Measurements from ENCODE around the gene RYK. TPM values are rescaled to one million over a fixed set of nuclear protein-coding genes. Genes with fewer than 3 reads are reported as not detected.
A peak's percentile ranks its signal among the peaks of the same experiment; 100 is the strongest.

Gene RYK
- total RNA-seq (2022): 109 and 135 TPM in 2 replicates
- Bru-seq, nascent RNA: percentile 96 among the genes with signal in this experiment
- percentile 90 among the genes with signal in this experiment for BruChase-seq, experiment 1, labeled RNA remaining after a 6-hour chase
- BruChase-seq, experiment 2, labeled RNA remaining after a 2-hour chase: percentile 89 among the genes with signal in this experiment
- long read RNA-seq, full-length matches to known transcripts: 87 of 117 reads
- long read RNA-seq, partial matches to known transcripts: 9 of 117 reads
- long read RNA-seq, other reads (novel, unspliced or antisense): 21 of 117 reads

DNA sequence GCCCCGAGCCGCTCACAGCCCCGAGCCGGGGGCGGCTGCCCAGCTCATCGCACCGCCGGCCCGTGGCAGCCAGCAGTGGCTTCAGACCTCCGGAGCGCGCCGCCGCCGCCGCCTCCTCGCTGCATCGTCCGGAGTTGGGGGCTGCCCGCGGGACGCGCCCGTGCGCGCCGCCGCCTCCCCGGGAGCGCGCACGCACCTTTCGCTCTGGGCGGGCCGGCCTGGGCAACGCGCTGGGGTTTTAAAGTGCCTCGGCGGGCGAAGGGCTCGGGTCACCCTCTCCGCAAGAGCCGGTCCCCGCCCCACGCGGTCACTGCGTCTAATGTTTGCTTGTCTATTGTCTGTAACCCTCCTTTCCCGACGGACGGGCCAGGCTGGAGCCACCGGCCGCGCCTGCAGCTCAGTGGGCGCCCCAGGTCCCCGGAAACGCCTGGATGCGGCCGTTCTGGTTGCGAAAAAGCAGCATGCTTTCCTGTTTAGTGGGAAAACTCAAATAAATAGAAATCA is at the start of gene RYK:
RYK (minus strand) TSS at position 143 of the 504 bp plus-strand sequence. CDS start 205 bp downstream, outside the sequence.
- BruUV-seq (replicated peaks): no TSS peak
- Mint-ChIP-seq H3K27ac (ENCODE audit: unreplicated experiment) (peak within 1 kb of the TSS; percentile 97), H3K9me3 (ENCODE audit: low read depth, unreplicated experiment) (peaks cover 6% of the 10 kb centered on the region), H3K36me3 (ENCODE audit: insufficient read depth, unreplicated experiment) (peaks cover 35% of the 10 kb centered on the region), H3K4me3 (ENCODE audit: low read depth, unreplicated experiment) (peak within 1 kb of the TSS; percentile 95), H3K27me3 (ENCODE audit: unreplicated experiment) (no peaks in the 10 kb centered on the region), H3K4me1 (ENCODE audit: low read depth, unreplicated experiment) (peaks cover 39% of the 10 kb centered on the region)
- TF ChIP-seq, protein P1, sequence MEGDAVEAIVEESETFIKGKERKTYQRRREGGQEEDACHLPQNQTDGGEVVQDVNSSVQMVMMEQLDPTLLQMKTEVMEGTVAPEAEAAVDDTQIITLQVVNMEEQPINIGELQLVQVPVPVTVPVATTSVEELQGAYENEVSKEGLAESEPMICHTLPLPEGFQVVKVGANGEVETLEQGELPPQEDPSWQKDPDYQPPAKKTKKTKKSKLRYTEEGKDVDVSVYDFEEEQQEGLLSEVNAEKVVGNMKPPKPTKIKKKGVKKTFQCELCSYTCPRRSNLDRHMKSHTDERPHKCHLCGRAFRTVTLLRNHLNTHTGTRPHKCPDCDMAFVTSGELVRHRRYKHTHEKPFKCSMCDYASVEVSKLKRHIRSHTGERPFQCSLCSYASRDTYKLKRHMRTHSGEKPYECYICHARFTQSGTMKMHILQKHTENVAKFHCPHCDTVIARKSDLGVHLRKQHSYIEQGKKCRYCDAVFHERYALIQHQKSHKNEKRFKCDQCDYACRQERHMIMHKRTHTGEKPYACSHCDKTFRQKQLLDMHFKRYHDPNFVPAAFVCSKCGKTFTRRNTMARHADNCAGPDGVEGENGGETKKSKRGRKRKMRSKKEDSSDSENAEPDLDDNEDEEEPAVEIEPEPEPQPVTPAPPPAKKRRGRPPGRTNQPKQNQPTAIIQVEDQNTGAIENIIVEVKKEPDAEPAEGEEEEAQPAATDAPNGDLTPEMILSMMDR (IDR thresholded peaks at IDR 0.05; ENCODE audit: unreplicated experiment): no peak
- intact Hi-C loops (cut with micrococcal nuclease; ENCODE audit: unreplicated experiment): no loop called here
- CTCF ChIA-PET: interaction anchor here (1.0 to 1.5 kb wide), 4 partner anchors 26 to 223 kb away, joined by 3 to 7 read pairs (median 4); no protein-coding TSS in a partner anchor
- DNase-seq: peak; percentile 96

- no peak overlapping the region for H3K4me3 Mint-ChIP-seq (ENCODE audit: low read depth, unreplicated experiment)
- H3K27ac Mint-ChIP-seq (ENCODE audit: unreplicated experiment): no peak overlapping the region
- no peaks in the 10 kb centered on the region for H3K36me3 Mint-ChIP-seq (ENCODE audit: insufficient read depth, unreplicated experiment)
- H3K9me3 Mint-ChIP-seq (ENCODE audit: low read depth, unreplicated experiment): peaks cover 7% of the 10 kb centered on the region
- H3K4me1 Mint-ChIP-seq (ENCODE audit: low read depth, unreplicated experiment): no peaks in the 10 kb centered on the region
- no peaks in the 10 kb centered on the region for H3K27me3 Mint-ChIP-seq (ENCODE audit: unreplicated experiment)
- intact Hi-C loops (cut with micrococcal nuclease; ENCODE audit: unreplicated experiment): loop anchor here (1.0 to 5.0 kb wide), 3 partner anchors 87 to 368 kb away; no protein-coding TSS in a partner anchor
- TF ChIP-seq, protein P1 (IDR thresholded peaks at IDR 0.05; ENCODE audit: unreplicated experiment): peak; percentile 14
- no peak for DNase-seq
- CTCF ChIA-PET: interaction anchor here (0.6 to 1.0 kb wide), 5 partner anchors 50 to 335 kb away, joined by 3 to 12 read pairs (median 4); partner anchors contain the start of genes ANAPC13, CEP63 and RYK
- no TSS peak for BruUV-seq (replicated peaks)
Measured at GRCh38 chr3:134299888-134300206, 49.2 kb upstream of the RYK start.

GRCh38 chr3:134299185-134299887 is 48.7 kb upstream of the RYK start:
- CTCF ChIA-PET: interaction anchor here (0.6 to 1.0 kb wide), 6 partner anchors 49 to 334 kb away, joined by 3 to 12 read pairs (median 4); partner anchors contain the start of genes ANAPC13, CEP63 and RYK

DNA sequence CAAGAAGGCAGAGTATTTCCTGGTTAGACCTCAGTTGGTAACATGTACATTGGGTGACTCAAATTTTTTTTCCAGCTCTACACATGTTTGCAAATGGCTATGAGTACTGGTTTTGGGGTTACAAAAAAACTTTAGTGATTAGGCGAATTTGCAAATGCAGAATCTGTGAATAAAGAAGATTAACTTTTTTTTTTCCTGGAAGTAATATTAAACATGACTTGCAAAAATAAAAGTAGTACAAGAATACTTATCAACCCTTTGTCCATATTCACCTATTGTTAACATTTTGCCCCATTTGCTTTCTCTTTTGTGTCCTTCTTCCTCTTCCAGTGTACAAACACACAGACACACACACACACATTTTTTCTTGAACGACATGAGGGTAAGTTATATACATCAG is 47.6 kb upstream of the RYK start:
- TF ChIP-seq, protein P1 (IDR thresholded peaks at IDR 0.05; ENCODE audit: unreplicated experiment): no peak
- intact Hi-C loops (cut with micrococcal nuclease; ENCODE audit: unreplicated experiment): loop anchor here (5.0 kb wide), 1 partner anchor 366 kb away; no protein-coding TSS in a partner anchor
- Mint-ChIP-seq H3K27ac (ENCODE audit: unreplicated experiment) (no peak overlapping the region), H3K27me3 (ENCODE audit: unreplicated experiment) (no peaks in the 10 kb centered on the region), H3K36me3 (ENCODE audit: insufficient read depth, unreplicated experiment) (no peaks in the 10 kb centered on the region), H3K4me1 (ENCODE audit: low read depth, unreplicated experiment) (no peaks in the 10 kb centered on the region), H3K9me3 (ENCODE audit: low read depth, unreplicated experiment) (peaks cover 7% of the 10 kb centered on the region), H3K4me3 (ENCODE audit: low read depth, unreplicated experiment) (no peak overlapping the region)
- CTCF ChIA-PET: interaction anchor here (1.0 kb wide), 1 partner anchor 85 kb away, joined by 4 read pairs; no protein-coding TSS in a partner anchor
- no peak for DNase-seq
- BruUV-seq (replicated peaks): no TSS peak

More at GRCh38 chr3:134299185-134299887, 48.7 kb upstream of the RYK start:
- Mint-ChIP-seq H3K36me3 (ENCODE audit: insufficient read depth, unreplicated experiment) (no peaks in the 10 kb centered on the region), H3K4me3 (ENCODE audit: low read depth, unreplicated experiment) (no peak overlapping the region), H3K4me1 (ENCODE audit: low read depth, unreplicated experiment) (no peaks in the 10 kb centered on the region), H3K27ac (ENCODE audit: unreplicated experiment) (no peak overlapping the region), H3K27me3 (ENCODE audit: unreplicated experiment) (no peaks in the 10 kb centered on the region), H3K9me3 (ENCODE audit: low read depth, unreplicated experiment) (peaks cover 7% of the 10 kb centered on the region)
- no peak for DNase-seq
- intact Hi-C loops (cut with micrococcal nuclease; ENCODE audit: unreplicated experiment): loop anchor here (1.0 to 5.0 kb wide), 3 partner anchors 86 to 367 kb away; no protein-coding TSS in a partner anchor
- TF ChIP-seq, protein P1 (IDR thresholded peaks at IDR 0.05; ENCODE audit: unreplicated experiment): peak; percentile 40
- BruUV-seq (replicated peaks): no TSS peak
